Eye (tissue), 1 donor: ENCODE results near the gene HLA-DMA.
"Not testable (repeated sequence)": the region's sequence is repeated elsewhere in the genome, so short reads cannot be mapped to it uniquely, and the experiment has no call there.

Experiments used
- DNase-seq: peaks from one replicate; pipeline ENCODE4 v3.0.0-alpha.2; 2015

The HLA-DMA gene

DNA sequence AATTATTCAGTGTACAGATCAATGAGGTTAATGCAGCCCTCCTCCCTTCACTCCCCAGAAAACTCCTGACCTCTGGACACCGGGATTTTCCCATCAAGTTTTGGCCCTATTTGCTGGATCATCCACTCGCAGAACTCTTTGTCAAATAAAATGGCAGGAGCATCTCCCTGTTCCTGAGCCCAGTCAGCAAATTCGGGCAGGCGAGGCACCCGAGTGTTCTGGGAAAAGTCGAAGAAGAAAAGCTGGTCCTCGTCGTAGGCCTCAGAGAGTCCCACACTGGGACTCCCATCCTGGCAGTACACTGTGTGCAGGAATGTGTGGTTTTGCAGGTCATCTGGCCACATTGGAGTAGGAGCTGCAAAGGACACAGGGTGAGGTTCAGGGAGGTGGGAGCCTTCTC is 2.4 kb downstream of the HLA-DMA start:
- DNase-seq = no peak

DNA sequence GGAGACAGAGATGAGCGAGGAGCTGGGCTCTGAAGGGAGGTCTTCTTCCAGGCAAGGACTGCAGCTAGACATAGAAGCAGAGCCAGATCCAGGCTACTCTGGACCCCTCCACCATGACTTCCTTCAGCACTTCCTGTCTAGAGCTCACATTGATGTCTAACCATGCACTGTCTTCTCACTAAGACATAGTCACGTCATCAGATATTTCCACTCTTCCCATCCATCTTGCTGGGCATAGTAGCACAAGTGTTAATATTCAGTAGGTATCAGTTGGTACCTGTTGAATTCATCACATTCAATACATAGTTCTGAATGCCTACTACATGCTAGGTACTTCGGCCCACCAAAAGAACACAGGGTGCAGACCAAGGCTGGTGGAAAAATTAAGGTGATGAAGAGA is 2.9 kb downstream of the HLA-DMA start:
- no peak for DNase-seq

DNA sequence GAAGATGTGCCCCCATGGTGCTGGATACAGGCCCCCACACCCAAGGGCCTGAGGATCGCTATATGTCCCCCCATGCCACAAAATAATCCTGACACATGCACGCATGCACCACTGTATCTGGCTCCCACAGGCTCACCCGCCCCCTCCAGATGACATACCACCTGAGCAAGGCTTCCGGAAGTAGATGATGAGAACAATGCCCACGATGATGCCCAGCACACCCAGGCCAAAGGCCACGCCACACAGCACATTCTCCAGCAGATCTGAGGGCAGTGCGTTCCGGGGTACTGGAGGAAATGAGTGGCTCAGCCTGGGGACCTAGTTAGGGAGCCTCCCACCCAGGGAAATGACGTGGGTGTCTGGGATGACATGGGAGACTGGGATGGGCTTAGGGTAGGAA is 3.8 kb downstream of the HLA-DMA start:
- DNase-seq = no peak

DNA sequence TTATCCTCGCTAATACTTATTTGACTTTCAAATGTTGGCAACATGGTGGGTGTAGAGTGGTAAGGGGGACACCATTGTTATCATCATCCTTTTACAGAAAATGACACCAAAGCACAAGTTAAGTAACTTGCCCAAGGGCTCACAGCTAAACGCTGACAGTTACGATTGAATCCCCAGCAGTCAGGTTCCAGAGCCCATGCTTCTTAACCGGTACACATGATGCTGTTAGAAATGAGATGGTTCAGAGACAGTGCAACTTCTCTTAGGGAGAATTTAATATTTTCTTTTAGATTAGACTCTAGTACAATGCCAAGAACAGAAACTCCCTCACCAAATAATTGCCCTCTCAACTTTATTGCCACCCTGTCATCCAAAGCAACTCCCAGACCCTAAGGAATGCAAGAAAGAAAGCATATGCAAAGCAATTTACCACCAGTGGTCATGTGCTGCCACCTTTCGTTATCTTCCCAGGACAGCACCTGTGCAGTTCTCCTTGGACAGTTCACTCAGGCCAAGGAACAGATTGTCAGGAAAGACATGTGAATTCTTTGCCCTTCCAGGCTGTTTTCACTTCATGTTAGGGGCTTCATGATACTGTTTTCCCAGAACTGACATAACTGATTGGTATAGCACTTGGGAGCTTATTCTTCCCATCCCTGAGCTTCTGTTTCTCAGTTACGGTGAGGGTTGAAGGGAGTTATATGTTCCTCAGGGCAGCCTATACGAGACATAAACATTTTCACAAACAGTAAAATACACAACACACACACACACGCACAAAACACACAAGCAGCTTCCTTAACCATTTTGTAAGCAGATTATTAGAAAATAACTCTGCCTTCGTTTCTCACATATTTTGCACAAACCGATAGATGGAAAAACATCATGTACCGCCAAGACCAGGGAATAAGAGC is 5.1 kb downstream of the HLA-DMA start:
- DNase-seq = peak; percentile 62

DNA sequence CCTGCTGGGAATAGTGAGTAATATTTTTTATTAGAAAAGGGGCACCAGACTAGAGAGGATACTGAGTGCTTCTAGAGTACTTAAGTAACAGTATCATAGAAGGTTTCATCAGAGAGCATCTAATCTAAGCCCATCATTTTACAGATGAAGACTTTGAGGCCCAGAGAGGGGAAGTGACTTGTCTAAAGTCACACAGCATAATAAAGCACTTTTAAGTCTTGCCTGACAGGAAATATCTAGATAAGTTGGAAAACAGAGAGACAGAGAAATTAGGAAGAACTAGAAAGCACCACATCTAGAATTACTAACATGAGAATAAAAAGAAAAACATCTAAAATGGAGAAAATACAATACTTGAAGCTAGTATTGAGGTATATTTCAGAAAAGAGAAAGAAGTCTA is 6.0 kb downstream of the HLA-DMA start:
- no peak for DNase-seq

DNA sequence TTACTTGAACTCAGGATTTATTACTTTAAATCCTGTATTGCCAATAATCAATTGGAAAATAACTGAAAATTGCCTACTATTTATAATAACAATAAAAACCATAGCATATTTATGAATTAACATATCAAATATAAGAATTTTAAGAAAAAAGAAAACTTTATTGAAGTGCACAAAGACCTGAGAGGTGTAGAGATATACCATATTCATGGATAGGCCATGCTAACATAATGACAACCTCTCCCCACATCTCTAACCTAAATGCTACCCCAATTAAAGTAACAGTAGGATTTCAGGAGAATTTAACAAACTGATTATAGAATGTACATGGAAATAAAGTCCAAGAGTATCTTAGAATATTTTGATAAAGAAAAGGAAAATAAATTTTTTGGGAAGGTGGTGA is 6.9 kb downstream of the HLA-DMA start:
- no peak for DNase-seq

DNA sequence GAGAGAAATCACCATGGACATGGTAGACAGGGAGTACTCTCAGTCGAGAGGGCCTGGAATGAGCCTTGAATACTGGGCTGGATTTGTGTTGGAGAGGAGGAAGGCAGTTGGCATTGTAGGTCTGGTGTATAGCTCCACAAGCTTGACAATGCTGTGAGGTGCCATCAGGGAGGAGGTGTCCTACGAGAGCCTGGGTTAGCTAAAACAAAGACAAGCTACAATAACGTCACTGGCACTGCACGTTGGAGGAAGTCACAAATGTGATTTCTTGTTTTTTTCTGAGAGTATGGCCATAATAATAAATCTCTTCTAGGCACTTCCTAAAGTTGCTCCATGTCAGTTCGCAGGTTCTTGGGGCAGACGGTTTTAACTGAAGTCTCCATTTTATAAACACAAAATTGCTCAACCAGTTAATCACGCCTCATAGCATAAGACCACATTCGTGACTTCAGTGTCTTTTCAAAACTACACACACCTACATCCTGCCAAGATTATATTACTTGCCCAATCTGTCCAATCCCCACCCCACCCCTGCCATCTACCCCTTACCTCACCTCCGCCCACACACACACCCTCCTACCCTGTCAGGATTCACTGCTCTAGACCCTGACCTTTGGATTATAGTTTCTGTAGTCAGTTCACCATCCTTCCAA is 7.7 kb downstream of the HLA-DMA start:
- no peak for DNase-seq

DNA sequence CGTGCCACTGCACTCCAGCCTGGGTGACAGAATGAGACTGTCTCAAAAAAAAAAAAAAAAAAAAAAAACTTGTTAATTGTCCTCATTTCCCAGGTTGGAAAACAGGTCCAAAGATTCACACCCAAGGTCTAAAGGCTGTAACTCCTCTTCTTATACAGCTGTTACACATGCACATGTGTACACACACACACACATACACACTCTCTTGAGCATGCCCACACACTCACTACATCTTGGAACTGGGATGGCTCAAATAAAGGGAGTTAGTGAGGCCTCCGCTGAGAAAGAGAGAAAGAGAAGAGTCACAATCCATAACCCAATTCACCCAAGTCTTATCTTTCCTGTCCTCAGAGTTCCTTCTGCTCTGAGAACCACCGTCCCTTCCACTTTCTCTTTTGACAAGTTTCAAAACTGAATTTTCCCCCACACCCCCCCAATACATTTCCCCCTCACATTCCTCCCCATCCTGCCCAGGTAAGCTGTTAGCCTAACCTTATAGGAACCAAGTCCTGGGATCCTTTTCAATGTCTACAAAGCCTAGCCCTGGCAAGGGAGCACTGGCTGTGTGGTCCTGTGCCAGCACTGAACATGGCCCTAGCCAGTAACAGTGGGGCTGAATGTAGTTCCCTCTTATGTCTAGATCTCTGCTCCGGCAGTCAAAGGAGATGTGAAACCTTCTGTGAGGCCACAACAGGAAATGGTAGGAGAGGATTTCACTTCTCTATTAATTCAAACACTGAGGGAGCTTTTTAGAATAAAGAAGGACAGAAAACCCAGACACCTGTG is 8.8 kb downstream of the HLA-DMA start:
- no peak for DNase-seq

DNA sequence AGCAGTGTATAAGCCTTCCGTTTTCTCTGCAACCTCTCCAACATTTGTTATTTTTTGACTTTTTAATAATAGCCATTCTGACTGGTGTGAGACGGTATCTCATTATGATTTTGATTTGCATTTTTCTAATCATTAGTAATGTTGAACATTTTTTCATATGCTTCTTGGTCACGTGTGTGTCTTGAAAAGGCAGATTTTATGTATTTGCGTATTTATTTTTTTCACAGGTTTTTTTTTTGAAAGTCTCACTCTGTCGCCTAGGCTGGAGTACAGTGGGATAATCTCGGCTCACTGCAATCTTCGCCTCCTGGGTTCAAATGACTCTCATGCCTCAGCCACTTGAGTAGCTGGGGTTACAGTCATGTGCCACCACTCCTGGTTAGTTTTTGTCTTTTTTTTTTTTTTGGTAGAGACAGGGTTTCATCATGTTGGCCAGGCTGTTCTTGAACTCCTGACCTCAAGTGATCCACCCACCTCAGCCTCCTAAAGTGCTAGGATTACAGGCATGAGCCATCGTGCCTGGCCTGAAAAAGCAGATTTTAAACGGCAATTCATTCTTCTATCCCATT is 10.3 kb downstream of the HLA-DMA start:
- DNase-seq = not testable (repeated sequence)

DNA sequence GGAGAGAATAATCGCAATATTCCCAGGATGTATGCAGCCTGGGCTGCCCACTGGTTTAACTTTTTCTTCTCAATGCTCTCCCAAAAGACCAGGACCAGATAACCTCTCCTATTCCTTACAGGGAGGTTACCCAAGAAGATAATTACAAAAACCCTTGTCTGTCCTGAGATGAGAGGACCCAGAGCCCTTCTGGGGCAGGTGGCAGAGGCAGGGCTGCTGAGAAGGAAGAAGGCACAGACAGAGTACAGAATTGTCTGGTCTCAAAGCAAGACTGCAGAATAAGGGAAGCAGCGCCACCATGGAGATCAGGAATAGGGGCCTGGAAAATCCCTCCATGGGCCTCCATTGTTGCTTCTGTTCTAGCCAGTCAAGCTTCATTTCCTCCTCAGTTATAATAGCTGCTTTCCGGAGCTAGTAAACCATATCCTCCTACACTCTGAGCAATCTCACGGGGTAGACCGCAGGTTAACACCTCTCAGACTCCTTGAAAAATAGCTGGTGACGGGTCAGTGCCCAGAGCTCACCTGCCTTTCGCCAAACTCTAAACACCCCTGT is 11.6 kb downstream of the HLA-DMA start:
- no peak for DNase-seq

DNA sequence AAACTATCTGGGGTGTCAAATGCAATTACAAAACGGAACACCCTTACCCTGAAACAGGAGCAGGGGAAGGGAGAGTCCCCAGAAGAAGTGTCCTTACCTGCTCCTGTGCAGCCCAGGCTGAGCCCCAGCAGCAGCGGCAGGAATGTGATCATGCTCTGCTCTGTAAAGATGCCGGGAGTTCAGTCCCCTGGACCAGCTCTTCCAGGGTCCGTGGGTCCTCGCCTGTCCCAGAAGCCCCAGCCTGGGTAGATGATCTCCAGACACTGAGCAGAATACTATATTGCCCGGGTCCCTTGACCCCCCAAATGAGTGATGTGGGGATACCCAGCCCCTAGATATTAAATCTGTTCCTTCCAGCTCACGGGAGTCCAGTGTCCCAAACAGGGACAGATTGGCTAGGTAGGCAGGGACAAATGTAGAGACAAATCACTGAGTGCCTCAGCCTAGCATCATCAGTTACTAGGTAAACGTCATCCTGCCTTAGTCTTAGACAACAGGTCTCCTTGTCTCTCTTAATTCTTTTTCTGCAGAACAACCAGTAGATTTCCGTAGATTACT is 12.2 kb downstream of the HLA-DMA start, which contains the start of gene HLA-DMB:
TSS of gene HLA-DMB (minus strand) at position 373 of the 558 bp plus-strand sequence. CDS start at position 152, 221 bp downstream.
- DNase-seq = peak; percentile 78

DNA sequence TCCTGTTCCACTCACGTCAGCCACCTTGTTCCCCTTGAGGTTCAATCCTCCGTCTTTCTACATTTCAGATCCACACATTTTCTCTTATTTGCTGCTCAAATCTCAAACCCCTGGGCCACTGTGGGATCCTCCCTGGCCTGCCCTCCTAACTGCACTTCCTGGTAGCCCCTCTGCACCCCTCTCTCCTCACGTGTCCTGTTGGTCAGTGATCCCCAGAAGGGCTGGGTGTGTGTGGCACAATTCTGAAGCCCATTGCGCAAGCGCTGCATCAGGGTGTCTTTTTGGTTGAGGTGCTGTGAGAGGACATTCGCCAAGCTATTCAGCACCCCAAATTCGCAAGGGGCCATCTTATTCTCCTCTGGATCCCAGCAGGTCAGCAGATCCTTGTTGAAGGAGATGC is 14.4 kb downstream of the HLA-DMA start:
- DNase-seq = no peak

DNA sequence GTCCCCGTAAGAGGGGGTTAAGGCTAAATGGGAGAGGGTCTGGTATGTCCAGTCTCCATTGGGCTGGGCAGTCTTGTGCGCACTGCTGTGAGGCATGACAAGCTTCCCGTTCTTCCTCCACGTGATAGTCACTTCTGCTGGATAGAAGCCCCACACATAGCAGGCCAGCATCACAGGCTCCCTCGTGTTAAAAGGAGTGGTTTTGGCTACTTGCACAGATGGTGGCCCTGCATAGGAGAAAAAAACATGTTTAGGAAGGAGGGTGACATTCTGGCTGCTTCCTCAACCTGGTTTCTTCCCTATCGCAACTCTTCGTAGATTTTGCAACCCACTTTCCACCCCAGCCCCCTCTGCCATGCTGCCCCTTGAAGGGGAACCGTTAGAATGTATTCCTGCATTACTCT is 15.7 kb downstream of the HLA-DMA start:
- DNase-seq = no peak

DNA sequence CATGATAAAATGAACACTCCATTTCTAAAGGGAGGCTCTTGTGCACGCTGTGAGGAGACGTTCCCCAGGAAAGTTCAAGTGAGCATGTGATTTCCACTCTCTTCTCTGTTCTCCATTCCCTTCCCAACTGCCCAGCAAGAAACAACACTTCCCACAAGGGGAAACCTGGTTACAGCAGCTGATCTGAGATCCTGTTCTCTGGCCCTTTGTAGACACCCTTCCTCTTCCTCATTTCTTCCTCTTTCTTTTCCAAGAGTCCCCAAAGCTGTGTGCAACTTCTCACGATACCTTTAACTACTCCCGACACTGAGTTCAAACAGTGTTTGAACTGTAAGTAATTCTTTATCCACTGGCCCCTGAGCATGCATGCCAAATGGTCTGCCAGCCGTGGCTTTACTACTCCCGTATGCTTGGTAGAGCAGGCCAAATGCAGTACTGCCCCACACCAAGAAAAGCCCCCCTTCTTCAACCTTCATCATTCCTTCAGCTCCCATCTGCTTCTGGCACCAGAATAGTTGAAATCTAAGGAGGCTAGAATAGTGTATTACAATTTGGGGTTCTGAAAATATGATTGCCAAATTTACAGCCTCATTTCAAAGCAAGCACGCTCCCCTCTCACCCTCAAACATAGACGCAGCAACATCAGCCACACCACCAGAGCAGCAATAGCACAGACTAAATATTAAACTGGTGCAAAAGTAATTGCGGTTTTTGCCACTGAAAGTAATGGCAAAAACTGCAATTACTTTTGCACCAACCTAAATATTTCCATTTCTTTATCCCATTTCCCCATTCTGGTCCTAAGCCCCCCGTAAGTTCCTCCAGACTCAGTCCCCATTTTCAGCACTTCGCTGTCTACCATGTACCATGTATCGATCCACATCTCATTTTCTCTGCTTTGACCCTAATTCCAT is 16.4 kb downstream of the HLA-DMA start:
- no peak for DNase-seq

DNA sequence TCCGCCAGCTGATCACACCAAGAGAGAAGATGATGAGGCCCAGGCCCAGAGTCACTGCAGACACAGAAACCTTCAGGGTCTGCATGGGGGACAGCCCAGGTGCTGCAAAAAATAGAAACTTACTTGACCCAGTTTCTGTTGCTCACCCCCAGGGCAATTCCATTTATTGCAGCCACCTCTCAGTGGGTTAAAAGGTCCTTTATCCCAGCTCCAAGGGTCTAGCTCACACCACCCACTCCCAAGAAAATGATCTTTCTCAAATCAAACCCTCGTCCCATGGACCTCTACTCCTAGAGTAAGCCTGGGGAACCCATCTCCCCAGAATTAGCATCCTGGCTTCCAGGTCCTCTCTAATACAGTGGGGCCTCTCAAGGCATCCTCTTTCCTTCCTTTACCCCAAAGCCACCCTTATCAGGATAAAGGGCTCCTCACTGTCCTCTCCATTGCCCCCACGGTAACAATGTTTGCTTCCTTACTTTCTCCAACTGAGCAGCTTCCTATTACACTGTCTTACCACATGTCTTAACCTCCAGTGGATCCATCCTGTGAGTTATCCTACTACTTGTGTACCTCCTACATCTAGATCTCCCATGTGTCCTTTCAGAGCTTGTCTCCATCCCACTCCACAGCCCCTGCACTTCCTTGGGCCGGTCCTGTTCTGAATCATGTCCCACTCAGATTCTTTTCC is 17.2 kb downstream of the HLA-DMA start:
- DNase-seq = no peak

DNA sequence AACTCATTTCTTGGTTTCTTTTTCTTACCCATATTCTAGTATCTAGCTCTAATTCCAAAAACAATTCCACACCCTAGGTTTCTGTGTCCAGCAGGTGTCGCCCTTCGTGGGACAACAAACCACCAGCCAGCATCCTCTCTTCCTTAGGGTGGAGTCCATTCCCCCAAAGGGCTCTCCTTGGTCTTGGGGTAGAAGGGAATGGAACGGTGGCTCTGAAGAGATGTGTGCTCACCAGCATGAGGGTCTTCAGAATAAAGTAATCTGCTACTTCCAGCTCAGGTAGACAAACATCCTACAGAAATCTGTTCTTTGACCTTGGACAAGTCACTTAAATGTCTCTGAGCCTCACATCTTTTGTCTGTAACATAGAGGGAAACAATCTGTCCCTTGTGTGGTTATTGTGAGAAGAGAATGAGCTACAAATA is 19.2 kb downstream of the HLA-DMA start:
- DNase-seq = peak; percentile 86

DNA sequence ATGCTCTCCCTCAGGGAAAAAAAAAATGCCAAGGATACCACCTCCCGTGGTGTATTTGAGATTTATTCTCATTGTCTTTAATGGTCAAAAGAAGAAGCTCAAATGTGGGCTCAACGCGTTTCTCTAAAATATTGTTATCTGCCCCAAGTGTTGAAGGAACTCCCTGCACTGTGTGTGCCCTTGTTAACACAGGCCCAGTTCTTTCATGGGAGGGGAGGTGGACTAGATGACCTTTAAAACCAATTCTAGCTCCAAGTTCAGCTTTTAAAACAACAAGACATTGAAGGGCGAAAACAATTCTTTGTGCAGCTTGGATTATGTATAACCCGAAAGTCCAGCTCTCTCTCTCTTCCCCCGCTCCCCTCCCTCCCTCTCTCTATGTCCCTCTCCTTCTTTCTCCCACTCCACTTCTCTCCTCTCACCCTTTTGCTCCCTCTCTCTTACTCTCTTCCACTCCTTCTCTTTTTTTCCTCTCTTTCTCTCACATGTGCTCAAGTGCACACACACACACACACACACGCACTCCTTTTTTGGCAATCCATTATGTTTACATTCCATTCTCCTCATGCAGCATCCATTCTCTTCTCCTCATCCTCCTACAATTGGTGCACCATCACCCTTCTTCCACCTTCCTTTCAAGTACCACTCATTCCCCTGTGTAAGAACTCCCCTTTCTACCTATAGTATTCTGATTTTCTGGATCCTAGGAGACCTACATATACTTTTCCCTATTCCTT is 20.6 kb downstream of the HLA-DMA start:
- DNase-seq = no peak

DNA sequence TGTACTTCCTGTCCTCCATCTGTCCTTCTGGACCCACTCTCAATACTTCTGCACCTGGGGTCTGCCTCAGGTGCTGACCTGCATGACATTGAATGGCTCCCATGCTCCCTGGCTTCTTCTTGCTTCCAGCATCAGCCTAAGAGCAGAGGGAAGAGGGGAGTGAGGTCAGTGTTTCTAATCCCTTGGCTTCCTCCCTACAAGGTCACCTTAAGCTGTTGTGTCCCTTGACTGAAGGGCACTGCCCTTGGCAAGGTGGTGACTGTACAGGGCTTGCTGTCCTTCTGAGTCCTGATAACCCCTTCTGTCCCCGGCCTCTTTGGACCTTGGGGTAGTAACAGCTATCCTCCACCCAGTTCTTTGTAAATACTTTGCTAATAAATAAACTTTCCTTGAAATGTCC is 21.7 kb downstream of the HLA-DMA start:
- DNase-seq = no peak

DNA sequence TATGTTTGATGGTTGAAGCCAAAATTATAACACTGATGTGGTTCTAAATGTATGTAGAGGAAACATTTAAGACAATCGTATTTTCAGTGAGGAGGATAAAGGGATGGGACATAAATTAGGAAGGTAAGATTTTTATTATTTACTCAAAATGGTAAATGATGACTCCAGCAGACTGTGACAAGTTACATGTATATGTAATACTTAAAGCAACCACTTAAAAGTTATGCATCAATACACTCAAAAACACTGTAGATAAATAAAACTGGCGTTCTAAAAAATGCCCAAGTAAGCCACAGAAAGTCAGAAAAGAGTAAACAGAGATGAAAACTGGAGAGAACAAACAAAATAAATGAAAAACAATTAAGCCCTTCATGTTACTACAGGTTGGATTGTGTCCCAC is 30.8 kb downstream of the HLA-DMA start:
- DNase-seq = no peak

DNA sequence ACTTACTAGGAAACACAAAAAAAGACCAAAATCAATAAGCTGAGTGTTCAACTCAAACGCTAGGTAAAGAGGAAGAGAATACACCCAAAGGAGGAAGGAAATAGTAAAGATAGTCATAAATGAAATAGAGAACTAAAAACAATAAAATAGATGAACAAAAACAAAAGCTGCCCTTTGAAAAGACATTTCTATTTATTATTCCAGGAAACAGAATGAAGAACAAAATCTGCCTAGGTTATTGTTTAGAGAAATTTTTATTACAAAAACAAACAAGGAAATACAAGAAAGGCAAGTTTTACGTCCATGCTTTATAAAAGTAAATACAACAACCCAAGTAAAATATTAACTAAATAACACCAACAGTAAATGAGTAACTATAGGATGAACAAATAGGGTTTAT is 32.2 kb downstream of the HLA-DMA start:
- no peak for DNase-seq
